KBM-7 (cell line): ENCODE results near the gene IL4I1.
A peak's percentile ranks its signal among the peaks of the same experiment; 100 is the strongest.

Source experiments
- DNase-seq: peaks from one replicate; pipeline ENCODE4 v3.0.0-alpha.2; 2015
- in situ Hi-C: fragments of 300-500 bp; cut with MboI; formaldehyde crosslinking; loops from 2 replicates; pipeline ENCODE4 v1.14.3; 2020; ENCODE audit warnings: low sequenced_read_pairs, low pct_unique_long_range_greater_than_20kb, mixed read lengths

Gene IL4I1

GRCh38 chr19:49857061-49857837 lies 39.4 kb downstream of the IL4I1 start:
- in situ Hi-C loops, result no loop called here
- no peak for DNase-seq

- in situ Hi-C loops, result no loop called here
These were observed 40.1 kb downstream of the IL4I1 start for GRCh38 chr19:49856574-49857021.

GRCh38 chr19:49855676-49856573 lies 40.8 kb downstream of the IL4I1 start:
- no peak for DNase-seq
- in situ Hi-C loops, result no loop called here

More at GRCh38 chr19:49856574-49857021, 40.1 kb downstream of the IL4I1 start:
- DNase-seq, result no peak

DNA sequence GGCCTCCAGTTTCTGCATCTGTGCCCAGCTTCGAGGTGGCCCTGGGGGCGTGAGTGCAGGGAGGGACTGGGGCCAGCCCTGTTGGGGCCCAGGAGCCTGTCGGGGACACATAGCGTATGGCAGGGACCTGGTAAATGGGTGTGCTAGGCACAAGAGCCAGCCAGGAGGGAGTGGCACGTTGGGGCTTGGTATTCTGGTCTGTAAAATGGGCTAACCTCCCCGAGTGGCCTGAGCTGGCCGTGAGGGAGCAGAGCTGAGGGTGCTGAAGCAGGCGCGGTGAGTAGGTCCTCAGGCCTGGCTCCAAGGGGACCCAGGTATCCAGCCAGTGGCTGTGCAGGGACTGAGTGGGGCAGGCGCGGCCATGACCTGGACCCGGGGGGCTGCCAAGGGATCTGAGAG lies 41.4 kb downstream of the IL4I1 start:
- in situ Hi-C loops, result no loop called here
- no peak for DNase-seq

- DNase-seq, result no peak
- in situ Hi-C loops, result no loop called here
These were observed 42.1 kb downstream of the IL4I1 start for GRCh38 chr19:49854378-49855263.

DNA sequence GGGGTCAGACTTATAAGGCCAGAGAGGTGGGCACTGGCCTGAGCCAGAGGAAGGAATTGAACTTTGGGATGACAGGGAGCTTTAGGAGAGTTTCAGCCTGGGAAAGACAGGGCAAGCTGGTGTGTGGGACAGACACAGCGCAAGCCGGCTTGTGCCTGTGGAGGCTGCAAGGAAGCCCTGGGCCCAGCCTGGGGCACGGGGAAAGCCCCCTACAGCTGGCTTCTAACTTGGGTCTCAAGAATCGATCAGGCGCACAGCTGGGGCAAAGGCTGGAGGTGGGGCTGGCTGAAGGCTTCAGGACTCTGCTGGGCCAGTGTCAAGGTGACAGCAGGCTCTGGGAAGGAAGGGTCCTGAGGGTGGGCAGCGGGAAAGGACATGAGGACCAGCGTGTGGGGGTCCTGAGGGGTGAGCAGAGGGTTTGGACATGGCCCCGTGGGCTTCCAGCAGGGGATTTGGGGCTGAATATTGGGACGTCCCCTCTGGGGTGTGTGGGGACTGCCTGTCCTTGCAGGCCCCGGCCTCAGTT lies 42.8 kb downstream of the IL4I1 start:
- no peak for DNase-seq
- in situ Hi-C loops, result no loop called here

- DNase-seq, result no peak
- in situ Hi-C loops, result no loop called here
These were observed 44.0 kb downstream of the IL4I1 start for GRCh38 chr19:49852631-49853126.

GRCh38 chr19:49851456-49852259 lies 45.0 kb downstream of the IL4I1 start:
- in situ Hi-C loops, result no loop called here
- no peak for DNase-seq

DNA sequence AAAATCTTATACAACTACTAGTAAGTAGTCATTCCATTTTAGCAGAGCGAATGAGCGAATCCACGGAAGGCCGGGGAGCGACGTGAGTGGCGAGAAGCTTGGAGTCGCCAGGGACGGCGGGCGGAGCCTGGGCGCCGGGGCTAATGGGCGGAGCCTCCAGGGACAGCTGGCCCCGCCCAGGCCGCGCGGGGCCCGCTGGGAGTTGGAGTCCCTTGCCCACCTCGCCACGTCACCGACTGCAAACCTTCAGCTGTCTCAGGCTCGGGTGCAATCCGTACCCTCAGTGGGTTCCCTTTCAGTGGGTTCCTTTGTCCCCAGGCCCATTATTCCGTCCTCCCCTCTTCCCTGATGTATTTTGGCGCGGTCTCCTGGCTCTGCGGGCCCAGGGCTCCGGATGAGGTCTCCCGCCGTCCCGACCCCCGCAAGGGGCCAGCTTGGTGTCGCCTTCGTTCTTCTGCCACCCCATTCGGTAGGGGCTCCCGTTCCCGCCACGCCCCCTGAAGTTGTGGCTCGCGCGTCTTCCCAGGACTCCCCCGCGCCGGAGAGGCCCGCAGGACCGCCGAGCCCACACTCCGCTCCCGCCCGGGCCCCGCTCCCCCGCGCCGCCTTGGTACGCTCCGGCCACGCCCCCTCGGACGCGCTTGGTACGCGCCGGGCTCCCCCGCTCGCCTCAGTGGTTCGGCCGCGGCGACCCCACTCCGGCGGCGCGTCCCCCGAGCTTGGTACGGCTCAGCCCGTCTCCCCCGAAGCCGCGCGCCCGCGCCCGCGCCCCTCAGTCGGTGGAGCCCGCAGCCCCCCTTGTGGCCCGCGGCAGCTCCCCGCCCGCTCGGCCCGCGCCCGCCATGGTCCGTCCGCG lies 46.0 kb downstream of the IL4I1 start, which contains the start of gene PTOV1:
TSS of gene PTOV1 (plus strand) at position 673 of the 856 bp plus-strand sequence.
- in situ Hi-C loops, result no loop called here
- peak; percentile 92 for DNase-seq

DNA sequence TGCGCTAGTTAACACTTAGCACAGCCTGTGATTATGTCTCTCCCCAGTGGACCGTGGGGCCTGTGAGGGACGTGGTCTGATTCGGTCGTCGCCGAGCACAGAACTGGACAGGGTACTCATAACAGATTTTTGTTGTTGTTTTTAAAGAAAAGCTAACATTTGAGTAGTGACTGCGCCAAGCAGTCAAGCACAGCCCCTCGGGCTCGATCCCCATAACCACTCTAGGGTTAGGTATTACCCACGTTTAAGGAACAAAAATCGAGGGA lies 46.5 kb downstream of the IL4I1 start:
- DNase-seq, result no peak
- in situ Hi-C loops, result no loop called here

- in situ Hi-C loops, result no loop called here
- no peak for DNase-seq
These were observed 47.1 kb downstream of the IL4I1 start for GRCh38 chr19:49849433-49850220.

DNA sequence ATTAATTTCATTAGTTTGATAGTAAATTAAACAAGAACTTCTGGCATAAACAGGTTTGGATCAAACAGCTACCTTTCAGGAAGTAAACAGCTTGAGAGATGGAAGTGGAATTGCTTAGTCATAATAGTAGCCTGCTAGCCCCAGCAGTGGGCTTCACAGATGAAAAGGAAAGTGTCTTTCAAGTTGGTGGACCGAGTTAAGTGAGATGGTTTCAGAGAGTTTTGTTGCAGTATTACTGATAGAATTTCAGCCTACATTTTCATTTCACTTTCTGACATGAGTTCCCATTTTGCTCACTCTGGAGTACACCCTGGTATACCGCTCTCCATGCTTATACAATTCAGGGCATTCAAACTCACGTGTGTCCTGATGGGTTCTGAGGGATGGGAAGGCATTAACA lies 47.7 kb downstream of the IL4I1 start:
- in situ Hi-C loops, result no loop called here
- no peak for DNase-seq

GRCh38 chr19:49847731-49848696 lies 48.7 kb downstream of the IL4I1 start:
- in situ Hi-C loops, result no loop called here
- DNase-seq, result peak; percentile 64

DNA sequence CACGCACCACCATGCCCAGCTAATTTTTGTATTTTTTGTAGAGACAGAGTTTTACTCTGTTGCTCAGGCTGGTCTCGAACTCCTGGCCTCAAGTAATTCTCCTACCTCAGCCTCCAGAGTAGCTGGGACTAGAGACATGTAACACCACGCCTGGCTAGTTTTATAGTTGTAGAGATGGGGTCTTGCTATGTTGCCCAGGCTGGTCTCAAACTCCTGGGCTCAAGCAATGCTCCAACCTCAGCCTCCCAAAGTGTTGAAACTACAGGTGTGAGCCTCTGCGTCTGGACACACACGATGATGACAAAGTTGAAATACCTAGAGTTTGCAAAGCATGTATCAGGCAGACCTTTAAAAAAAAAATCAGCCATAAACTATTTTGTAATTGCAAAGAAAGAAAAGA lies 50.3 kb downstream of the IL4I1 start:
- in situ Hi-C loops, result no loop called here

DNA sequence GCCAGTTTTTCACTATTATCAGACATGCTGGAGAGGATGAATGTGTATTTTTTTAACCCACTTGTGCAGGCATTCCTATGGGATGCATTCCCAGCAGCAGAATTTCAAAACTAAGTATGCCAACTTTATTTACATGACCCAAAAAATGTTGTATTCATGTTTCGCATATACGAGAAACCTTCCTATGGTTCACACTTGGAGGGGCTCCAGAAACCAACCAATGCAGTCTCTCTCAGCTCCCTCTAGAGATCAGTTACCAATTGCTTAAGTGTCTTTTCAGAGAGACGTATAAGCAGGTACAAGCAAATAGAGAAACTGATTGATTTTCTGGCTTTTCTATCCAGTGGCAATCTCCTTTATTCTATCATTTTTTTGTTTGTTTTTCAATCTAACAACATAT lies 51.3 kb downstream of the IL4I1 start:
- no peak for DNase-seq
- in situ Hi-C loops, result no loop called here

More for the DNA sequence above, 50.3 kb downstream of the IL4I1 start:
- no peak for DNase-seq
